ENCODE measurements around the gene FZD2. TPM values are rescaled to one million over a fixed set of nuclear protein-coding genes. Genes with fewer than 3 reads are reported as not detected.

Gene FZD2
- total RNA-seq, 4 donors from 2014 or later = 0.42 to 2.1 (median 0.65) TPM; not detected in 1

- H3K27me3 ChIP-seq = peaks cover 25% of the 10 kb centered on the region
- 80% methylated on average over 3 of the region's 3 CpGs for WGBS
- H3K4me1 ChIP-seq = peaks cover 3% of the 10 kb centered on the region
- no peak for DNase-seq (ENCODE audit: low spot score in 2 of 2)
- no peaks in the 10 kb centered on the region for H3K9me3 ChIP-seq
- no peak overlapping the region for H3K27ac ChIP-seq
- TF ChIP-seq CTCF (IDR thresholded peaks at IDR 0.05) = no peak
- H3K4me3 ChIP-seq = no peak overlapping the region
- no peaks in the 10 kb centered on the region for H3K36me3 ChIP-seq
Observed at GRCh38 chr17:44548376-44549230, 8.7 kb upstream of the FZD2 start.

GRCh38 chr17:44549686-44550085 is 7.6 kb upstream of the FZD2 start:
- TF ChIP-seq POLR2A (IDR thresholded peaks at IDR 0.05) = no peak
- no peak for TF ChIP-seq POLR2AphosphoS5 (IDR thresholded peaks at IDR 0.05)
- TF ChIP-seq EP300 (IDR thresholded peaks at IDR 0.05) = no peak
- TF ChIP-seq CTCF (IDR thresholded peaks at IDR 0.05) = no peak
- no peak overlapping the region for H3K27ac ChIP-seq
- no peak for DNase-seq (ENCODE audit: low spot score in 2 of 2)
- H3K9me3 ChIP-seq = no peaks in the 10 kb centered on the region
- H3K4me1 ChIP-seq = peaks cover 3% of the 10 kb centered on the region
- 72% methylated on average over 6 of the region's 6 CpGs for WGBS
- H3K36me3 ChIP-seq = no peaks in the 10 kb centered on the region
- peaks cover 14% of the 10 kb centered on the region for H3K27me3 ChIP-seq
- no peak overlapping the region for H3K4me3 ChIP-seq

- peaks cover 12% of the 10 kb centered on the region for H3K27me3 ChIP-seq
- H3K4me3 ChIP-seq = no peak overlapping the region
- H3K36me3 ChIP-seq = no peaks in the 10 kb centered on the region
- TF ChIP-seq EP300 (IDR thresholded peaks at IDR 0.05) = no peak
- no peak for TF ChIP-seq POLR2A (IDR thresholded peaks at IDR 0.05)
- TF ChIP-seq CTCF (IDR thresholded peaks at IDR 0.05) = no peak
- TF ChIP-seq POLR2AphosphoS5 (IDR thresholded peaks at IDR 0.05) = no peak
- peaks cover 13% of the 10 kb centered on the region for H3K4me1 ChIP-seq
- WGBS = 66% methylated on average over 9 of the region's 9 CpGs
- H3K9me3 ChIP-seq = no peaks in the 10 kb centered on the region
- DNase-seq (ENCODE audit: low spot score in 2 of 2) = no peak
- H3K27ac ChIP-seq = no peak overlapping the region
Observed at GRCh38 chr17:44552361-44552760, 4.9 kb upstream of the FZD2 start.

GRCh38 chr17:44555099-44555498 is 2.2 kb upstream of the FZD2 start:
- no peaks in the 10 kb centered on the region for H3K36me3 ChIP-seq
- peaks cover 31% of the 10 kb centered on the region for H3K27me3 ChIP-seq
- WGBS = 56% methylated on average over 5 of the region's 5 CpGs
- no peaks in the 10 kb centered on the region for H3K9me3 ChIP-seq
- H3K27ac ChIP-seq = no peak overlapping the region
- peaks cover 20% of the 10 kb centered on the region for H3K4me1 ChIP-seq
- H3K4me3 ChIP-seq = no peak overlapping the region
- no peak for DNase-seq (ENCODE audit: low spot score in 2 of 2)
- TF ChIP-seq CTCF (IDR thresholded peaks at IDR 0.05) (no peak), EP300 (IDR thresholded peaks at IDR 0.05) (no peak), POLR2A (IDR thresholded peaks at IDR 0.05) (no peak), POLR2AphosphoS5 (IDR thresholded peaks at IDR 0.05) (no peak)

GRCh38 chr17:44556166-44556831 is 985 bp upstream of the FZD2 start:
- TF ChIP-seq CTCF (IDR thresholded peaks at IDR 0.05) (no peak), EP300 (IDR thresholded peaks at IDR 0.05) (no peak), POLR2AphosphoS5 (IDR thresholded peaks at IDR 0.05) (no peak), POLR2A (IDR thresholded peaks at IDR 0.05) (no peak)
- 2% methylated on average over 28 of the region's 28 CpGs for WGBS
- DNase-seq (ENCODE audit: low spot score in 2 of 2) = no peak
- Histone ChIP-seq H3K9me3 (no peaks in the 10 kb centered on the region), H3K36me3 (no peaks in the 10 kb centered on the region), H3K4me1 (peaks cover 20% of the 10 kb centered on the region), H3K27me3 (peaks cover 34% of the 10 kb centered on the region), H3K27ac (peak overlapping the region; percentile 77), H3K4me3 (peak overlapping the region; percentile 64)
